Spleen (tissue), 7 donors: ENCODE data around the gene MIR17HG.

Experiments
- CTCF ChIP-seq, 11 experiments: fragments of 200-600 bp in 7 of 11; fragments of 450-650 bp in 4 of 11; sonication (generic) in 4 of 11; IDR thresholded peaks in 8 of 11; conservative IDR thresholded peaks in 3 of 11; 1 replicate in 7 of 11; 2 replicates in 4 of 11; pipeline versions ENCODE4 v1.4.0 to v1.8.0; 2016 to 2021; ENCODE audit warnings: antibody characterized with exemption in 11 of 11, inconsistent platforms in 4 of 11, mild to moderate bottlenecking in 1 of 11
- POLR2A ChIP-seq, 3 donors: fragments of 450-650 bp; IDR thresholded peaks; one replicate each; pipeline ENCODE4 v1.5.1; 2017; ENCODE audit warnings: antibody characterized with exemption in 3 of 3, mild to moderate bottlenecking in 1 of 3
- POLR2AphosphoS5 ChIP-seq, 3 donors: sonication (generic); formaldehyde crosslinking; IDR thresholded peaks; one replicate each; pipeline ENCODE4 v1.5.1; 2017; ENCODE audit warnings: antibody characterized with exemption in 3 of 3
- donor health status: DM: no; HTN: no; CAD: no; lungs with moderate emphysema.
- donor health status: DM: no; HTN: no; CAD: no.
- donor health status: DM: no; HTN: no; CAD: no.

GRCh38 chr13:91400671-91401070 is 53.2 kb downstream of the MIR17HG start:
- TF ChIP-seq CTCF (IDR thresholded peaks at IDR 0.05 in 8 of 11, conservative IDR thresholded peaks at IDR 0.05 in 3 of 11): no peak
- TF ChIP-seq POLR2A (IDR thresholded peaks at IDR 0.05): no peak
- no peak for TF ChIP-seq POLR2AphosphoS5 (IDR thresholded peaks at IDR 0.05)
